RWPE1 (cell line): ENCODE data around the gene CD163L1.
"Not testable (repeated sequence)": the region's sequence is repeated elsewhere in the genome, so short reads cannot be mapped to it uniquely, and the experiment has no call there.

Experiments
- CTCF ChIA-PET: fragments of 350-600 bp; sonication (Branson Sonifier 250); formaldehyde crosslinking; extraction: SDS; loops from one replicate; lab custom pipeline; 2021; lab: Yijun Ruan, JAX
- POLR2A ChIA-PET: fragments of 400-600 bp; formaldehyde crosslinking; extraction: SDS; loops from one replicate; lab custom pipeline; 2020; ENCODE audit warnings: antibody characterized with exemption; ENCODE audit not compliant: low non-redundant PET; lab: Yijun Ruan, JAX
- DNase-seq: peaks from one replicate; pipeline ENCODE4 v3.0.0; 2012; ENCODE audit warnings: low spot score
- H3K27ac ChIP-seq: fragments of 450-650 bp; 2 replicates; pipeline ENCODE4 v1.5.1; 2017
- TF ChIP-seq, protein P1 (sequence below): fragments of 450-650 bp; conservative IDR thresholded peaks from 2 replicates; pipeline ENCODE4 v1.5.1; 2017; ENCODE audit warnings: low read depth, mild to moderate bottlenecking

The CD163L1 gene

DNA sequence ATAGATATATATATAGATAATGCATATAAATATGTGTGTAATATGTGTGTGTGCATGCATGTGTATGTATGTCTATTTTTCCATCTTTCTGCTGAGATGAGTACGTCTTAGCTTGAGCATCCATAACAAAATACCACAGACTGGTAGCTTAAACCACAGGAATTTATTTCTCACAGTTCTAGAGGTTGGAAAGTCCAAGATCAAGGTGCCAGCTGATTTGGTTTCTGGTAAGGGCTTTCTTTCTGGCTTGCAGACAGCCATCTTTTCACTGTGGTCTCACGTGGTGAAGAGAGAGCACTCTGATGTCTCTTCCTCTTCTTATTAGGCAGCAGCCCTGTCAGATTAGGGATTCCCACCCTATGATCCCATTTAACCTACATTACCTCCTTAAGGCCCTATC lies 92.8 kb downstream of the CD163L1 start:
- no peak overlapping the region for H3K27ac ChIP-seq
- ChIA-PET CTCF (no interaction called here), POLR2A (no interaction called here)
- no peak for DNase-seq
- TF ChIP-seq, protein P1, sequence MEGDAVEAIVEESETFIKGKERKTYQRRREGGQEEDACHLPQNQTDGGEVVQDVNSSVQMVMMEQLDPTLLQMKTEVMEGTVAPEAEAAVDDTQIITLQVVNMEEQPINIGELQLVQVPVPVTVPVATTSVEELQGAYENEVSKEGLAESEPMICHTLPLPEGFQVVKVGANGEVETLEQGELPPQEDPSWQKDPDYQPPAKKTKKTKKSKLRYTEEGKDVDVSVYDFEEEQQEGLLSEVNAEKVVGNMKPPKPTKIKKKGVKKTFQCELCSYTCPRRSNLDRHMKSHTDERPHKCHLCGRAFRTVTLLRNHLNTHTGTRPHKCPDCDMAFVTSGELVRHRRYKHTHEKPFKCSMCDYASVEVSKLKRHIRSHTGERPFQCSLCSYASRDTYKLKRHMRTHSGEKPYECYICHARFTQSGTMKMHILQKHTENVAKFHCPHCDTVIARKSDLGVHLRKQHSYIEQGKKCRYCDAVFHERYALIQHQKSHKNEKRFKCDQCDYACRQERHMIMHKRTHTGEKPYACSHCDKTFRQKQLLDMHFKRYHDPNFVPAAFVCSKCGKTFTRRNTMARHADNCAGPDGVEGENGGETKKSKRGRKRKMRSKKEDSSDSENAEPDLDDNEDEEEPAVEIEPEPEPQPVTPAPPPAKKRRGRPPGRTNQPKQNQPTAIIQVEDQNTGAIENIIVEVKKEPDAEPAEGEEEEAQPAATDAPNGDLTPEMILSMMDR, result no peak

DNA sequence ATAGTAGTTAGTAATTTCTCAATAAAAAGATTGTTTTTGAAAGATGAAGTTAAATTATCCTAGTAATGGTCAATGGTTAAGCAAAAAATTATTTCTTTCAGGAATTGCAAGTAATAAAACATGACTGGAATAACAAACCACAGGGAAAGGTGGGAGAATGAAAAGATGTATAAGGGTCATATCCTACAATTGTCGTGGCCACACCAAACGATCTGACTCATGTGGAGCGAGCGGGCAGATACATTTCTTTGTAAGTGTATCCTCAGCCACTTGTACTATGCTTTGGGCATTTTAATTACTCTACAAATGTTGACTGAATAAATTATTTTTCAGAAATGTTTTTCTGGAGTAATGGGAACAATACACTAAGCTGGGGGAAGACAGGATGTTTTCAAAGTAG lies 94.5 kb downstream of the CD163L1 start:
- no peak overlapping the region for H3K27ac ChIP-seq
- TF ChIP-seq, protein P1, result no peak
- POLR2A ChIA-PET, result no interaction called here
- no peak for DNase-seq
- CTCF ChIA-PET, result no interaction called here

DNA sequence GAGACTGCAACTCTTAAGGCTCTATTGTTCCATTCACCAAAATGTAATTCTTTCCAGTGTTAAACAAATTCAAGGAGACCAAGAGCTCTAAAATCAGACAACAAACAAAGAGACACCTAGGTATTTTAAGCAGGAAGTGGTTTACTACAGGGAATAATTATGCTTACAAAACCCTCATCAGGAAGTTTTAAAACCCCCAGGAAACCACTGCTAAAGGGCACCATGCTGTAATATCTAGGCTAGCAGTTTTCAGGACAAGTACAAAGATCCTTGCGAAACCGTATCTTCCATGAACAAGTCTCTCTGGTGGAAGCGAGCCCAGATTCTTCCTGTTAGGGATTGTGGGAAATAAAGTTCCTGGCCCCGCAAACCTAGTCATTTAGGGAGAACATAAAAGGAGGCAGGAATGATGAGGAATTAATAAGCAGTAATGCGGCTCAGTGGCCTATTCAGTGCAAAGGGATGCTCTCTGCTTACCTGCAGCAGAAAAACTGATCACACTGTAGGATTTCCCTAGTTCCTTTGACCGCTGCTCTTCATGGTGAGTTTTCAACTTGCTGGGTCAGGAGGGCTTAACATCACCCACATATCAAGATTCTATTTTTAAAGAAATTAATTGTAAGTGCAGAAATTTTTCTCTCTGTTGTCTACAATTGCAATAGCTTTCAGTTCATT lies 97.3 kb downstream of the CD163L1 start:
- no peak for DNase-seq
- TF ChIP-seq, protein P1, result no peak
- no peak overlapping the region for H3K27ac ChIP-seq
- CTCF ChIA-PET, result no interaction called here
- POLR2A ChIA-PET, result no interaction called here

DNA sequence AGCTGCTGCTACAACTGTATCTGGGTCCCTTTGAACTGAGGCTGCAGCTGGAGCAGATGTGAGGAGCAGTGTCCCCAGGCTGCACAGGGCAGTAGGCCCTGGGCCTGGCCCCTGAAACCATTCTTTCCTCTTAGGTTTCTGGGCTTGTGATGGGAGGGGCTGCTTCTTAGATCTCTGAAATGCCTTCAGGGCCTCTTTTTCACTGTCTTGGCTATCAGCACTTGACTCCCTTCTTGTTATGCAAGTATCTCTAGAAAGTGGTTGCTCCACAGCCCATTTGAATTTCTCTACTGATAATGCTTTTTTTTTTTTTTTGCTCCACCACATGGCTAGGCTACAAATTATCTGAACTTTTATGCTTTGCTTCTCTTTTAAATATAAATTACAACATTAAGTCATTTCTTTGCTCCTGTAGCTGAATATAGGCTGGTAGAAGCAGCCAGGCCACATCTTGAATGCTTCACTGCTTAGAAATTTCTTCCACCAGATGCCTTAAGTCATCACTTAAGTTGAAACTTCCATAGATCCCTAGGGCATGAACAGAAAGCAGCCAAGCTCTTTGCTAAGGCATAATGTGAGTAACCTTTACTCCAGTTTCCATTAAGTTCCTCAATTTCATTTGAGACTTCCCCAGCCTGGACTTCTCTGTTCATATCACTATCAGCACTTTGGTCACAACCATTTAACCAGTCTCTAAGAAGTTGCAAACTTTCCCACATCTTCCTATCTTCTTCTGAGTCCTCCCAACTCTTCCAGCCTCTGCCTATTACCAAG lies 98.9 kb downstream of the CD163L1 start:
- TF ChIP-seq, protein P1, result no peak
- no peak overlapping the region for H3K27ac ChIP-seq
- no peak for DNase-seq
- ChIA-PET CTCF (no interaction called here), POLR2A (no interaction called here)

DNA sequence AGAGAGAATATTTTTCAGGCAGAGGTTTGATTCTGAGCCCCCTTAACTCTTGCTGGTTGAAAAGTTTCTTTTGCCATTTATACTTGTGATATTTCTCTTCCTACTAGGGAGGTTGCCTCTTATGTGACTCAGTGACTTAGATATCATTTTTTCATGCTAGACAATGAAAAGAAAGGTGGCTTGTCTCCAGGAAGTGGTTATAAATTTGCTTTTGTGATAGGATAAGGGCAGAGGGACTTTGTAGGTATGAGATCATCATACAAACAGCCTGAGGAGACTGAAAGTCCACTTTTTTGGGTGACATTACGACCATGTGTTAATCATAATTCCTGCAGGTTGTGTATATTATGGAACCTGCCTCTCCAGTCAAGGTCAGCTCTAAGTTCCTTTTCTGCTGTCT lies 104.3 kb downstream of the CD163L1 start:
- POLR2A ChIA-PET, result no interaction called here
- TF ChIP-seq, protein P1, result no peak
- no peak for DNase-seq
- CTCF ChIA-PET, result no interaction called here
- H3K27ac ChIP-seq, result no peak overlapping the region

DNA sequence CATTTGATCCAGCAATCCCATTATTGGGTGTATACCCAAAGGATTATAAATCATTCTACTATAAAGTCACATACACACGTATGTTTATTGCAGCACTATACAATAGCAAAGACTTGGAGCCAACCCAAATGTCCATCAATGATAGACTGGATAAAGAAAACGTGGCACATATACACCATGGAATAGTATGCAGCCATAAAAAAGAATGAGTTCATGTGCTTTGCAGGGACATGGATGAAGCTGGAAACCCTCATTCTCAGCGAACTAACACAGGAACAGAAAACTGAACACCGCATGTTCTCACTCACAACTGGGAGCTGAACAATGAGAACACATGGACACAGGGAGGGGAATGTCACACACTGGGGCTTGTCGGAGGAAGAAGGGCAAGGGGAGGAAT lies 106.2 kb downstream of the CD163L1 start:
- H3K27ac ChIP-seq, DNase-seq, POLR2A ChIA-PET, CTCF ChIA-PET: not testable (repeated sequence)

DNA sequence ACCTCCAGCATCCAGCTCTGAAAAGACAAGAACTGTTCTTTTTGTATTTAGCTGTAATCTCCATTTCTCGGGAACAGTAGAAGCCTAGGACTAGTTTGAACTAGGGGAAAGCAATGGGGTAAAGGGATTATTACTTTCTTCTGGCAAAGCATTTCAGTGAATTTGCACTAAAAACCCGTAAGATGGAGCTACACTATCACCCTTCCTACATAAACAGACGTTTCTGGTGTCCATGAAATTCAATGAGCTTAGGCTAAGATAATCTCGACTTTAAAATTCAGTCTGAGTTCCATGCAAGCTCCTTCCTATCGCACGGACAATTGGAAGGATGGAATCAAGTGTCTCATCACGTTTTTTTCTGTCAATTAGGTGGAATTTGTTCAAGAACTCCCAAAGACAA lies 116.0 kb downstream of the CD163L1 start:
- no peak for DNase-seq
- TF ChIP-seq, protein P1, result no peak
- no peak overlapping the region for H3K27ac ChIP-seq
- ChIA-PET POLR2A (no interaction called here), CTCF (no interaction called here)
